Measurements from ENCODE around the gene UNK. TPM values are rescaled to one million over a fixed set of nuclear protein-coding genes. Genes with fewer than 3 reads are reported as not detected.

Gene UNK
- total and polyA plus RNA-seq, 2 of the 13 experiments (the other 11 are each of a cell fraction or from before 2014, with no cell fraction given) = 31.6 to 33.0 TPM

DNA sequence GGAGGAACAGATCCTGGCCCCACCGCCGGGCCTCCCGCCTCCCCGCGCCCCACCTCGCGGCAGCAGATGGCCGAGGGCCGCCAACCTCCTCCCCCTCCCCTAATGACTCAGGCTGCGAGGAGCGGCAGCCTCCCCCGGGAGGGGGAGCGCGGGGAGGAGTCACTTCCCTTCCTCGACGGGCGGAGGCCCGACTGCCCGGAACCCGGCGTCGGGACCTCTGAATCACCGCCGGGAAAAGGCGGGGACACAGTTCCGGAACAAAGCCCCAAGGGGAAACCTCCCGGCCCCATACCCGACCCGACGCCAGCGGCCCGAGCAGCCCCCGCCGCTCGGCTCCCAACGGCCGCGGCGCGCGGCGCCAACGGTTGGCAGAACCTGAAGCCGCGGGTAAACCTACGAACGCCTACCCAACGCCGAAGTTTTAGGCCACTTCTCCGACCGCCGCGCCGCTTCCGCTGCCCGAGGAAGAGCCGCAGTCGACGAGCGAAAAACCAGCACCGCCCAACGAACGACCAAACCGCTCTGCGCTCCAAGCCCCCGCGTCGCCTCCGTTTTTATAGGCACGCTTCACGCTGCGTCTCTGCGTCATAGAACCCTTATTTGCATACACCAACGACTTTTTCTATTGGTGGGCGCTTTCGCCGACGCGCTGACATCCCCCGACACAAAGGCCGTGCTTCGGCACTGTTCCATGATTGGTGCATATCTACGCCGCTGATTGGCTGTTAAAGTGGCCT, 5.2 kb upstream of the UNK start (continued):
- TF ChIP-seq PBX2 (CRISPR knock-in tag; IDR thresholded peaks at IDR 0.05) (no peak), CEBPB (IDR thresholded peaks at IDR 0.05; ENCODE audit: borderline replicate concordance, low read depth, low read length) (no peak), ZNF276 (CRISPR knock-in tag; IDR thresholded peaks at IDR 0.05; ENCODE audit: low read depth) (peak; percentile 52; the same call in 1 of the 2 replicates), ZNF800 (CRISPR knock-in tag; IDR thresholded peaks at IDR 0.05) (peak; percentile 87), ZNF121 (CRISPR knock-in tag; IDR thresholded peaks at IDR 0.05) (no peak; the same call in 1 of the 2 replicates), ZNF792 (CRISPR knock-in tag; IDR thresholded peaks at IDR 0.05) (peak; percentile 91), ZNF383 (CRISPR knock-in tag; IDR thresholded peaks at IDR 0.05; ENCODE audit: borderline replicate concordance) (0 out of 2 replicates have a peak, but pooled peaks have one; percentile 37), ZKSCAN8 (CRISPR knock-in tag; IDR thresholded peaks at IDR 0.05; ENCODE audit: borderline replicate concordance) (peak; percentile 63; the same call in 1 of the 2 replicates), XBP1 (CRISPR knock-in tag; IDR thresholded peaks at IDR 0.05) (0 out of 2 replicates have a peak, but pooled peaks have one; percentile 68), ZNF549 (CRISPR knock-in tag; IDR thresholded peaks at IDR 0.05) (no peak), ZNF816 (CRISPR knock-in tag; IDR thresholded peaks at IDR 0.05; ENCODE audit: borderline replicate concordance) (no peak; the same call in none of the 2 replicates), HNRNPK (IDR thresholded peaks at IDR 0.05; ENCODE audit: low read depth, low read length, poor library complexity, severe bottlenecking) (peak; percentile 87), ZNF704 (CRISPR knock-in tag; IDR thresholded peaks at IDR 0.05; ENCODE audit: borderline replicate concordance) (peak; percentile 90; the same call in 1 of the 2 replicates), RFX5 (IDR thresholded peaks at IDR 0.05; ENCODE audit: low read depth, low read length) (peak; percentile 89), IKZF4 (CRISPR knock-in tag; IDR thresholded peaks at IDR 0.05; ENCODE audit: borderline replicate concordance, low read depth, not compliant biosample characterization) (peak; percentile 87)
- TF ChIP-seq, protein P1, sequence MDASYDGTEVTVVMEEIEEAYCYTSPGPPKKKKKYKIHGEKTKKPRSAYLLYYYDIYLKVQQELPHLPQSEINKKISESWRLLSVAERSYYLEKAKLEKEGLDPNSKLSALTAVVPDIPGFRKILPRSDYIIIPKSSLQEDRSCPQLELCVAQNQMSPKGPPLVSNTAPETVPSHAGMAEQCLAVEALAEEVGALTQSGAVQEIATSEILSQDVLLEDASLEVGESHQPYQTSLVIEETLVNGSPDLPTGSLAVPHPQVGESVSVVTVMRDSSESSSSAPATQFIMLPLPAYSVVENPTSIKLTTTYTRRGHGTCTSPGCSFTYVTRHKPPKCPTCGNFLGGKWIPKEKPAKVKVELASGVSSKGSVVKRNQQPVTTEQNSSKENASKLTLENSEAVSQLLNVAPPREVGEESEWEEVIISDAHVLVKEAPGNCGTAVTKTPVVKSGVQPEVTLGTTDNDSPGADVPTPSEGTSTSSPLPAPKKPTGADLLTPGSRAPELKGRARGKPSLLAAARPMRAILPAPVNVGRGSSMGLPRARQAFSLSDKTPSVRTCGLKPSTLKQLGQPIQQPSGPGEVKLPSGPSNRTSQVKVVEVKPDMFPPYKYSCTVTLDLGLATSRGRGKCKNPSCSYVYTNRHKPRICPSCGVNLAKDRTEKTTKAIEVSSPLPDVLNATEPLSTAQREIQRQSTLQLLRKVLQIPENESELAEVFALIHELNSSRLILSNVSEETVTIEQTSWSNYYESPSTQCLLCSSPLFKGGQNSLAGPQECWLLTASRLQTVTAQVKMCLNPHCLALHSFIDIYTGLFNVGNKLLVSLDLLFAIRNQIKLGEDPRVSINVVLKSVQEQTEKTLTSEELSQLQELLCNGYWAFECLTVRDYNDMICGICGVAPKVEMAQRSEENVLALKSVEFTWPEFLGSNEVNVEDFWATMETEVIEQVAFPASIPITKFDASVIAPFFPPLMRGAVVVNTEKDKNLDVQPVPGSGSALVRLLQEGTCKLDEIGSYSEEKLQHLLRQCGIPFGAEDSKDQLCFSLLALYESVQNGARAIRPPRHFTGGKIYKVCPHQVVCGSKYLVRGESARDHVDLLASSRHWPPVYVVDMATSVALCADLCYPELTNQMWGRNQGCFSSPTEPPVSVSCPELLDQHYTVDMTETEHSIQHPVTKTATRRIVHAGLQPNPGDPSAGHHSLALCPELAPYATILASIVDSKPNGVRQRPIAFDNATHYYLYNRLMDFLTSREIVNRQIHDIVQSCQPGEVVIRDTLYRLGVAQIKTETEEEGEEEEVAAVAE (CRISPR knock-in tag; IDR thresholded peaks at IDR 0.05; ENCODE audit: borderline replicate concordance) = peak; percentile 99

Data from HepG2 (cell line).